SU-DHL-6 (cell line): ENCODE results near the gene KRTAP5-5.

Experiments used
- H2AFZ ChIP-seq: fragments of 200-600 bp; sonication (generic); 2 replicates; pipeline ENCODE4 v1.6.1; 2014; ENCODE audit warnings: low read depth, mild to moderate bottlenecking, moderate library complexity, mixed read lengths, antibody characterized with exemption, low read length; ENCODE audit not compliant: severe bottlenecking
- H3F3A ChIP-seq: fragments of 200-600 bp; shearing (Covaris generic); 2 replicates; pipeline ENCODE4 v1.6.0; 2016; ENCODE audit warnings: antibody characterized with exemption, mild to moderate bottlenecking; ENCODE audit not compliant: insufficient read depth
- H3K27ac ChIP-seq: fragments of 200-600 bp; sonication (generic); 2 replicates; pipeline ENCODE4 v1.5.1; 2016; ENCODE audit warnings: low read depth, mild to moderate bottlenecking, low read length, moderate library complexity, mixed read lengths
- H3K27me3 ChIP-seq: fragments of 200-600 bp; sonication (generic), shearing (Covaris generic); 2 replicates; pipeline ENCODE4 v1.6.0; 2014; ENCODE audit warnings: mild to moderate bottlenecking, low read length
- H3K36me3 ChIP-seq: fragments of 200-600 bp; sonication (generic); 2 replicates; pipeline ENCODE4 v1.6.1; 2014; ENCODE audit warnings: mild to moderate bottlenecking, low read length, mixed read lengths
- H3K4me2 ChIP-seq: fragments of 300-600, 200-600 bp; shearing (Covaris generic), sonication (generic); 2 replicates; pipeline ENCODE4 v1.6.0; 2014; ENCODE audit warnings: low read length, low read depth, mild to moderate bottlenecking; ENCODE audit not compliant: poor library complexity, severe bottlenecking
- H3K4me3 ChIP-seq: fragments of 200-600 bp; sonication (generic); 2 replicates; pipeline ENCODE4 v1.5.1; 2014; ENCODE audit warnings: antibody characterized with exemption, low read length, mild to moderate bottlenecking, mixed read lengths; ENCODE audit not compliant: insufficient read depth, poor library complexity, severe bottlenecking
- H3K79me2 ChIP-seq: fragments of 200-600 bp; sonication (generic); 2 replicates; pipeline ENCODE4 v1.6.1; 2014; ENCODE audit warnings: mild to moderate bottlenecking, low read length, moderate library complexity; ENCODE audit not compliant: insufficient read depth
- H3K9ac ChIP-seq: fragments of 200-600 bp; sonication (generic); 2 replicates; pipeline ENCODE4 v1.7.0; 2014; ENCODE audit warnings: mild to moderate bottlenecking, low read length
- H3K9me2 ChIP-seq: fragments of 200-600 bp; sonication (generic); replicated peaks from 2 replicates; pipeline ENCODE4 v1.6.1; 2014; ENCODE audit warnings: low read length; ENCODE audit not compliant: insufficient read depth
- H3K9me3 ChIP-seq: fragments of 200-600 bp; sonication (generic); 2 replicates; pipeline ENCODE4 v1.6.1; 2014; ENCODE audit warnings: low read length, mixed read lengths; ENCODE audit not compliant: insufficient read depth
- H4K20me1 ChIP-seq: fragments of 200-600 bp; sonication (generic); 2 replicates; pipeline ENCODE4 v1.6.1; 2014; ENCODE audit warnings: low read depth, mild to moderate bottlenecking, antibody characterized with exemption, low read length, moderate library complexity, mixed read lengths
- CTCF ChIP-seq: fragments of 200-600 bp; sonication (generic); IDR thresholded peaks from one replicate; pipeline ENCODE4 v1.5.1; 2017; ENCODE audit warnings: antibody characterized with exemption, mild to moderate bottlenecking, low read length, moderate library complexity; ENCODE audit not compliant: insufficient read depth, poor library complexity, severe bottlenecking
- EZH2phosphoT487 ChIP-seq: fragments of 200-600 bp; sonication (generic), shearing (Covaris generic); conservative IDR thresholded peaks from 2 replicates; pipeline ENCODE4 v1.6.1; 2018; ENCODE audit warnings: mild to moderate bottlenecking, antibody characterized with exemption, low read length, moderate library complexity, mixed read lengths

Gene KRTAP5-5

DNA sequence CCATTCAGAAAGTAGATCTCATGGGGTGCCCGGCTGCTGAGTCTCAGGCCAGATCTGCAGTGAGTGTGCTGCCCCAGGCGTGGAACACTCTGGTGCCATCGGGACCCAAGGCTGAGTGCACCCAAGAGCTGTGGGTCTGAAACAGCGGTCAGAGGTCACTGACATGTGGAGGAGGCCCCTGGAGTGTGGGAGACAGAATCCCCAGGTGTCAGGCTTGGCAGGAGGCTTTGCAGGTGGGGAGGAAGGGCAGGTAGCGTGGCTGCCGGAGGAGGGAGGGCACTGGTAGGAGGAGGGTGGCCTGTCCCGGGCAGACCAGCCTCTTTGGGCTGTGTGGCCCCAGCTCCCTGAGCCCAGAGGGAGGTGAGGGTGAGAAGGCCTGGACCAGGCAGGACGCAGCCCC is 35.7 kb downstream of the KRTAP5-5 start:
- Histone ChIP-seq H3K79me2 (no peaks in the 10 kb centered on the region), H3F3A (no peaks in the 10 kb centered on the region), H4K20me1 (no peaks in the 10 kb centered on the region), H3K36me3 (no peaks in the 10 kb centered on the region), H3K27me3 (no peaks in the 10 kb centered on the region), H2AFZ (no peak overlapping the region), H3K27ac (no peak overlapping the region), H3K9me3 (no peaks in the 10 kb centered on the region), H3K4me3 (no peak overlapping the region), H3K4me2 (no peak overlapping the region), H3K9me2 (no peaks in the 10 kb centered on the region), H3K9ac (no peak overlapping the region)
- no peak for TF ChIP-seq EZH2phosphoT487
- no peak for TF ChIP-seq CTCF

DNA sequence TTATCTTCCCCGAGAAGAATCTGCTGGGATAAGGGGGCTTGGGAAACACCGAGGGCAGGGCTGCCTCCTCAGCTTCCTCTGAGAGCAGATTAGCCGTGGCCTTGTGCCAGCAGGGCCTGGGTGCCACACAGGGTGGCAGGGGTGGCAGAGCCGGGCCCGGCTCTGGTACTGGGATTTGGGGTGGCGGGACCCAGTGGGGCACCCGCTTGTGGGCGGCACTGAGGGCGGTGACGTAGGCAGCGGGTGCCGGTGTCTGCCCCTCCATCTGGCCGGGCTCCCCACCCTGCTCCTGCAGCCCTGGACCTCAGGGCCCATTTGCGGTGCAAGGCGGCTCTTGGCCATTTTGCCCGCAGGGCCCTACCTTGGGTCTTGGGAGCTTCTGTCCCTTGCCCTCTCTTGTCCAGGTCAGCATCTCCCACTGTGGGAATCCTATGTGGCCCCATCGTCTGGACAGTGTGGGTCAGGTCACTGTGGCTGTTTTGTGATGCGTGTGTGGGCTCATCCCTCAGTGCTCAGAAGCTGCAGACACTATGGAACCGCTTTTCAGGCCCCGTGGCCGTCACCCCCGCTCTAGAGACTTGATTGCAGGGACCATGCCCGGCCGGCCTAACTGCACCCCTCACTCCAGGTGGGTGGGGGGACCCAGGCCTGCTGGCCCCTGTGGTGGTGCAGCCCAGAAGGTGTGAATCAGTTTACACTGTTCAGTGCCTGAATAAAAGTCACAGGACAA is 37.7 kb downstream of the KRTAP5-5 start:
- Histone ChIP-seq H3K27ac (no peak overlapping the region), H3K9ac (no peak overlapping the region), H3K9me3 (no peaks in the 10 kb centered on the region), H3K4me3 (no peak overlapping the region), H4K20me1 (no peaks in the 10 kb centered on the region), H3K79me2 (no peaks in the 10 kb centered on the region), H3K36me3 (no peaks in the 10 kb centered on the region), H3K9me2 (no peaks in the 10 kb centered on the region), H3F3A (no peaks in the 10 kb centered on the region), H3K4me2 (no peak overlapping the region), H3K27me3 (no peaks in the 10 kb centered on the region), H2AFZ (no peak overlapping the region)
- no peak for TF ChIP-seq CTCF
- no peak for TF ChIP-seq EZH2phosphoT487

GRCh38 chr11:1667906-1668305 is 38.3 kb downstream of the KRTAP5-5 start:
- Histone ChIP-seq H3K4me3 (no peak overlapping the region), H3F3A (no peaks in the 10 kb centered on the region), H4K20me1 (no peaks in the 10 kb centered on the region), H3K9me2 (no peaks in the 10 kb centered on the region), H2AFZ (no peak overlapping the region), H3K36me3 (no peaks in the 10 kb centered on the region), H3K4me2 (no peak overlapping the region), H3K27ac (no peak overlapping the region), H3K27me3 (no peaks in the 10 kb centered on the region), H3K9ac (no peak overlapping the region), H3K79me2 (no peaks in the 10 kb centered on the region), H3K9me3 (no peaks in the 10 kb centered on the region)
- no peak for TF ChIP-seq EZH2phosphoT487
- TF ChIP-seq CTCF = no peak
